Neural cell (in vitro differentiated cells): Measurements from ENCODE around the gene SERPINB5.

Source experiments
- CTCF ChIP-seq: fragments of 450-650 bp; IDR thresholded peaks from 2 replicates; pipeline ENCODE4 v1.5.1; 2014; ENCODE audit warnings: antibody characterized with exemption, mild to moderate bottlenecking, moderate library complexity; ENCODE audit not compliant: poor library complexity, severe bottlenecking
- EP300 ChIP-seq: fragments of 450-650 bp; conservative IDR thresholded peaks from 2 replicates; pipeline ENCODE4 v1.6.1; 2014; ENCODE audit warnings: antibody characterized with exemption, mild to moderate bottlenecking, moderate library complexity; ENCODE audit not compliant: poor library complexity, severe bottlenecking
- EZH2 ChIP-seq: fragments of 200-600, 300-800 bp; shearing (Covaris generic), sonication (generic); IDR thresholded peaks from 2 replicates; pipeline ENCODE4 v1.6.1; 2014; ENCODE audit warnings: antibody characterized with exemption, low read length, borderline replicate concordance, mild to moderate bottlenecking; ENCODE audit not compliant: insufficient read depth, poor library complexity, severe bottlenecking
- MXI1 ChIP-seq: fragments of 450-650 bp; conservative IDR thresholded peaks from 2 replicates; pipeline ENCODE4 v1.6.1; 2014; ENCODE audit warnings: antibody characterized with exemption, mild to moderate bottlenecking; ENCODE audit not compliant: poor library complexity, severe bottlenecking
- POLR2AphosphoS5 ChIP-seq: IDR thresholded peaks from 2 replicates; pipeline ENCODE4 v1.6.1; 2012
- RAD21 ChIP-seq: fragments of 450-650 bp; conservative IDR thresholded peaks from 2 replicates; pipeline ENCODE4 v1.6.1; 2014; ENCODE audit warnings: antibody characterized with exemption, mild to moderate bottlenecking, moderate library complexity
- REST ChIP-seq: IDR thresholded peaks from 2 replicates; pipeline ENCODE4 v1.6.1; 2012; ENCODE audit warnings: borderline replicate concordance
- SMC3 ChIP-seq: fragments of 450-650 bp; conservative IDR thresholded peaks from 2 replicates; pipeline ENCODE4 v1.6.1; 2014; ENCODE audit warnings: antibody characterized with exemption, mild to moderate bottlenecking, moderate library complexity; ENCODE audit not compliant: poor library complexity
- TAF1 ChIP-seq: IDR thresholded peaks from 2 replicates; pipeline ENCODE4 v1.6.1; 2012; ENCODE audit warnings: low read depth

GRCh38 chr18:63523660-63524059 is 46.9 kb downstream of the SERPINB5 start:
- TF ChIP-seq CTCF (no peak), RAD21 (no peak), EP300 (no peak), TAF1 (no peak), EZH2 (no peak), SMC3 (no peak), POLR2AphosphoS5 (no peak), REST (no peak), MXI1 (no peak)
